ENCODE data around the gene ADCY10. TPM values are rescaled to one million over a fixed set of nuclear protein-coding genes. Genes with fewer than 3 reads are reported as not detected.

The ADCY10 gene, protein sequence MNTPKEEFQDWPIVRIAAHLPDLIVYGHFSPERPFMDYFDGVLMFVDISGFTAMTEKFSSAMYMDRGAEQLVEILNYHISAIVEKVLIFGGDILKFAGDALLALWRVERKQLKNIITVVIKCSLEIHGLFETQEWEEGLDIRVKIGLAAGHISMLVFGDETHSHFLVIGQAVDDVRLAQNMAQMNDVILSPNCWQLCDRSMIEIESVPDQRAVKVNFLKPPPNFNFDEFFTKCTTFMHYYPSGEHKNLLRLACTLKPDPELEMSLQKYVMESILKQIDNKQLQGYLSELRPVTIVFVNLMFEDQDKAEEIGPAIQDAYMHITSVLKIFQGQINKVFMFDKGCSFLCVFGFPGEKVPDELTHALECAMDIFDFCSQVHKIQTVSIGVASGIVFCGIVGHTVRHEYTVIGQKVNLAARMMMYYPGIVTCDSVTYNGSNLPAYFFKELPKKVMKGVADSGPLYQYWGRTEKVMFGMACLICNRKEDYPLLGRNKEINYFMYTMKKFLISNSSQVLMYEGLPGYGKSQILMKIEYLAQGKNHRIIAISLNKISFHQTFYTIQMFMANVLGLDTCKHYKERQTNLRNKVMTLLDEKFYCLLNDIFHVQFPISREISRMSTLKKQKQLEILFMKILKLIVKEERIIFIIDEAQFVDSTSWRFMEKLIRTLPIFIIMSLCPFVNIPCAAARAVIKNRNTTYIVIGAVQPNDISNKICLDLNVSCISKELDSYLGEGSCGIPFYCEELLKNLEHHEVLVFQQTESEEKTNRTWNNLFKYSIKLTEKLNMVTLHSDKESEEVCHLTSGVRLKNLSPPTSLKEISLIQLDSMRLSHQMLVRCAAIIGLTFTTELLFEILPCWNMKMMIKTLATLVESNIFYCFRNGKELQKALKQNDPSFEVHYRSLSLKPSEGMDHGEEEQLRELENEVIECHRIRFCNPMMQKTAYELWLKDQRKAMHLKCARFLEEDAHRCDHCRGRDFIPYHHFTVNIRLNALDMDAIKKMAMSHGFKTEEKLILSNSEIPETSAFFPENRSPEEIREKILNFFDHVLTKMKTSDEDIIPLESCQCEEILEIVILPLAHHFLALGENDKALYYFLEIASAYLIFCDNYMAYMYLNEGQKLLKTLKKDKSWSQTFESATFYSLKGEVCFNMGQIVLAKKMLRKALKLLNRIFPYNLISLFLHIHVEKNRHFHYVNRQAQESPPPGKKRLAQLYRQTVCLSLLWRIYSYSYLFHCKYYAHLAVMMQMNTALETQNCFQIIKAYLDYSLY (N-terminal part only)
- 1 to 10 TPM in 1 of 2 donors, under 1 TPM in 1; 0.99 to 1.4 TPM for total RNA-seq
- 0 to 0.90 reads per million in 2 donors for total RNA-seq

DNA sequence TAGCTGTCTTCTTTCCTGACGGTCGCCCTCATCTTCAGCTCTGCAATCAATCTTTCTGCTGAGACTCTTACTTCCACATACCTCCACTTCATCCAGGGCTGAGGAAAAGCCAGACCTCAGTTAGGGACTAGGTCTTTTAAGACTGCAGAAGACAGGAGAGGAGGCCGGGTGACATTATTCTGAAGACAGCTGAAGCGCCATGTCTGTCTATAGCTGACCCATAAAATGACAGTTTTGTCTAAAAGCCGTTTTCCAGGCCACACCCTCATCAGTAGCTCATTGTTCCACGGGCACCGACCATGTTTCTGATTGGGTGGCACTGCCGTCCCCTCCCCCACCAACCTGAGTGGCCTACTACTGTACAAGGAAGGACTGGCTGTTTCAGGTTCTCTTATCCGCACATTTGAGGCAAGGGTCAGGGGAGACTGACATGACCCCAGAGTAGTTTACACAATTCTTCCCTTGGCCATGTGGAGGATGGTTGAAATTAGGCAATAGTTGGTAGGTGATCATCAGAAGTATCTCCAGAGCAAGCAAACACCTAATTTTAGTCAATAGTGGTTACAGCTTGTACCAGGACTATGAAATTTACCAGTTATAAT is at the start of gene ADCY10:
Gene ADCY10 (minus strand): TSS at position 240 of the 602 bp plus-strand sequence. CDS start 8,994 bp downstream, outside the sequence.
- Mint-ChIP-seq H3K36me3 (ENCODE audit: low read depth) (peaks cover 4% of the 10 kb centered on the region), H3K27ac (peak within 1 kb of the TSS; percentile 34)

DNA sequence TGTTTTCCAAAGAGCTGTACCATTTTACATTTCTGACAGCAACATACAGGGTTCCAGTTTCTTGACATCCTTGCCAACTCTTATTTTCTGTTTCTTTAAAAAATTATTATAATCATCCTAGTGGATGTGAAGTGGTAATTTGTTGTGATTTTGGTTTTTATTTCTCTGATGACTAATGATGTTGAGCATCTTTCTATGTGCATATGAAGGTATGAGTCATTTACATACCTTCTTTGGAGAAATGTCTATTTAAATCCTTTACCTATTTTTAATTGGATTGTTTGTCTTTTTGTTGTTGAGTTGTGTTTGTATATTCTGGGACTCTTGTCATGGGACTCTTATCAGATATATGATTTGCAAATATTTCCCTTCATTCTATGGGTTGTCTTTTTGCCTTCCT is 43.8 kb upstream of the ADCY10 start:
- no peaks in the 10 kb centered on the region for H3K9me3 ChIP-seq (ENCODE audit: control insufficient read depth, low read length, poor library complexity, severe bottlenecking)
- DNase-seq (no peak), ATAC-seq (no peak)
- peaks cover 6% of the 10 kb centered on the region for H3K36me3 Mint-ChIP-seq (ENCODE audit: low read depth)
- H3K4me1 Mint-ChIP-seq: peaks cover 14% of the 10 kb centered on the region
- peak overlapping the region; percentile 9 for H3K27ac Mint-ChIP-seq
- H3K27me3 Mint-ChIP-seq: no peaks in the 10 kb centered on the region
- no peak overlapping the region for H3K4me3 Mint-ChIP-seq

More for the DNA sequence above, at the start of gene ADCY10:
- ATAC-seq: peak; percentile 21
- no peaks in the 10 kb centered on the region for H3K9me3 ChIP-seq (ENCODE audit: control insufficient read depth, low read length, poor library complexity, severe bottlenecking)
- H3K4me3 Mint-ChIP-seq: peak within 1 kb of the TSS; percentile 31
- no peaks in the 10 kb centered on the region for H3K4me1 Mint-ChIP-seq
- H3K27me3 Mint-ChIP-seq: no peaks in the 10 kb centered on the region
- no peak for DNase-seq

DNA sequence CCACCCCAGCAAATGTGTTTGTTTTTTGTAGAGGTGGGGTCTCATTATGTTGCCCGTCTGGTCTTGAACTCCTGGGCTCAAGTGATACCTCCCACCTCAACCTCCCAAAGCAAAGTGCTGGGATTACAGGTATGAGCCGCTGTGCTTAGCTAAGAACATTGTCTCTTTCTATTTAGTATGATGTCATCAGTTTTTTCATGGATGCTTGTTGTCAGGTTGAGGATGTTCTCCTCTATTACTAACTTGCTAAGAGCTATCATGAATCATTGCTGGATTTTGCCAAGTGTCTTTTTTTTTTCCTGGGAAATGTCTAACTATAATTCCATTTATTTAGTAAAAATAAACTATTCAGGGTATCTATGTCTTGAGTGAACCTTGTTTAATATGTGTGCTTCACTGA is 42.0 kb upstream of the ADCY10 start:
- Mint-ChIP-seq H3K27me3 (no peaks in the 10 kb centered on the region), H3K36me3 (ENCODE audit: low read depth) (peaks cover 7% of the 10 kb centered on the region), H3K4me3 (no peak overlapping the region), H3K27ac (no peak overlapping the region), H3K4me1 (peaks cover 19% of the 10 kb centered on the region)
- no peak for DNase-seq
- no peak for ATAC-seq
- no peaks in the 10 kb centered on the region for H3K9me3 ChIP-seq (ENCODE audit: control insufficient read depth, low read length, poor library complexity, severe bottlenecking)

DNA sequence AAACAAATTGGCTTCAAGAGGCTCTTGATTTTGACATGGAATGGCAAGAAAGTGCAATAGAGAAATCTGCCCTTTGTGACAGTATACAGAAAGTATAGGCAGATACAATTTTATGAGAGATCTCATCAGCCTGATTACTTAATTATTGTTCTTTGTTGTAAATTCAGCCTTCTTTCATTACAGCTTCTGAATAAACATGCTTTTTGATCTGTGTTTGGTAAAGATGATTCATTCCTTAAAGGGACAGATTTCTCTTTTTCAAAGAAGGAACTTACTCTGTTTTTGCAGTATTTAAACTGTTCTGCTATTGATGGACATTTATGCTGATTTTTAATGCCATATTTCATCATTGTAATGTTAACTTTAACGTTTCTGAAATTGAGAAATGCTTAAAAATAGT is 36.6 kb upstream of the ADCY10 start:
- no peaks in the 10 kb centered on the region for H3K9me3 ChIP-seq (ENCODE audit: control insufficient read depth, low read length, poor library complexity, severe bottlenecking)
- DNase-seq: no peak
- no peak overlapping the region for H3K27ac Mint-ChIP-seq
- no peaks in the 10 kb centered on the region for H3K27me3 Mint-ChIP-seq
- peaks cover 7% of the 10 kb centered on the region for H3K36me3 Mint-ChIP-seq (ENCODE audit: low read depth)
- no peak for ATAC-seq
- peaks cover 34% of the 10 kb centered on the region for H3K4me1 Mint-ChIP-seq
- H3K4me3 Mint-ChIP-seq: no peak overlapping the region

DNA sequence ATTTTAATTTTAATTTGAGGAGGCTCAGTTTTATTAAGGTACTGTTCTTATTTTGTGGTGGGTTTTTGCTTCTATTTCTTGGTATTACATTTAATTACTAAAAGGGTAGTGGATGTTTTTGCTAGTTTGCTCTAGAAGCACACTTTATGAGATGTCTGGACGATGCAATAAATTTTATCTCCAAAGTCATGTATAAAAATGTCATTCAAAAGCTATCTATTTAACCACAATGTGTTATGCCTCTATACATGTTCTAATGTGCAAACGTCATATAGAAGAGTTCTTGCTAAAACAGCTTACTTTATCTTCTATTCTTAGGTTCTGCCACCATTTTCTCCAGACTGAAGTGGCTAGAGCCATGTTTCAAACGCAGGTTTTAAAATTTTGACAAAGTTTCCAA is 35.9 kb upstream of the ADCY10 start:
- Mint-ChIP-seq H3K4me3 (no peak overlapping the region), H3K27me3 (no peaks in the 10 kb centered on the region), H3K27ac (no peak overlapping the region), H3K4me1 (peaks cover 38% of the 10 kb centered on the region), H3K36me3 (ENCODE audit: low read depth) (peaks cover 7% of the 10 kb centered on the region)
- DNase-seq (no peak), ATAC-seq (no peak)
- H3K9me3 ChIP-seq (ENCODE audit: control insufficient read depth, low read length, poor library complexity, severe bottlenecking): no peaks in the 10 kb centered on the region

DNA sequence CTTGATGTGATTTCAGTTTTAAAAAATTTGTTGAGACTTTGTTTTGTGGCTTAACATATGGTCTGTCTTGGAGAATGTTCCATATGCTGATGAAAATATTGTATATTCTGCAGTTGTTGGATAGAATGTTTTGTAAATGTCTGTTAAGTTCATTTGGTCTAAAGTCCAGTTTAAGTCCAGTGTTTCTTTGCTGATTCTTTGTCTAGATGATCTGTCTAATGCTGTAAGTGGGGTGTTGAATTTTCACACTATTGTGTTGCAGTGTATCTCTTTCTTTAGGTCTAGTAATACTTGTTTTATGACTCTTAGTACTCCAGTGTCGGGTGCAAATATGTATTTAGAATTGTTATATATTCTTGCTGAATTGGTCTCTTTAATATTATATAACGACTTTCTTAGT is 33.8 kb upstream of the ADCY10 start:
- Mint-ChIP-seq H3K4me1 (peaks cover 43% of the 10 kb centered on the region), H3K4me3 (no peak overlapping the region), H3K27me3 (no peaks in the 10 kb centered on the region), H3K36me3 (ENCODE audit: low read depth) (peaks cover 4% of the 10 kb centered on the region), H3K27ac (peak overlapping the region; percentile 51)
- DNase-seq (no peak), ATAC-seq (no peak)
- no peaks in the 10 kb centered on the region for H3K9me3 ChIP-seq (ENCODE audit: control insufficient read depth, low read length, poor library complexity, severe bottlenecking)

DNA sequence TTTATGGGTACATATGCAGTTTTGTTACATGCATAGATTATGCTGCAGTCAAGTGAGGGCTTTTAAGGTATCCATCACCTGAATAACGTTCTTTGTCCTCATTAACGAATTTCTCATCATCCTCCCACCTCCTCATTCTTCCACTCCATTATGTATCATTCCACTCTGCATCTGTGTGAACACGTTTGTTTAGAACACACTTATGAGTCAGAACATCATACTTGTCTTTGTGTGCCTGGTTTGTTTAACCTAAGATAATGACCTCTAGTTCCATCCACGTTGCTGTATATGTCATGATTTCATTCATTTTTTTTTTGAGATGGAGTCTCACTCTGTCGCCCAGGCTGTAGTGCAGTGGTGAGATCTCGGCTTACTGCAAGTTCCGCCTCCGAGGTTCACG is 29.6 kb upstream of the ADCY10 start:
- H3K4me1 Mint-ChIP-seq: peaks cover 30% of the 10 kb centered on the region
- no peak overlapping the region for H3K4me3 Mint-ChIP-seq
- ATAC-seq (no peak), DNase-seq (no peak)
- H3K36me3 Mint-ChIP-seq (ENCODE audit: low read depth): no peaks in the 10 kb centered on the region
- H3K27ac Mint-ChIP-seq: no peak overlapping the region
- no peaks in the 10 kb centered on the region for H3K9me3 ChIP-seq (ENCODE audit: control insufficient read depth, low read length, poor library complexity, severe bottlenecking)
- H3K27me3 Mint-ChIP-seq: no peaks in the 10 kb centered on the region

DNA sequence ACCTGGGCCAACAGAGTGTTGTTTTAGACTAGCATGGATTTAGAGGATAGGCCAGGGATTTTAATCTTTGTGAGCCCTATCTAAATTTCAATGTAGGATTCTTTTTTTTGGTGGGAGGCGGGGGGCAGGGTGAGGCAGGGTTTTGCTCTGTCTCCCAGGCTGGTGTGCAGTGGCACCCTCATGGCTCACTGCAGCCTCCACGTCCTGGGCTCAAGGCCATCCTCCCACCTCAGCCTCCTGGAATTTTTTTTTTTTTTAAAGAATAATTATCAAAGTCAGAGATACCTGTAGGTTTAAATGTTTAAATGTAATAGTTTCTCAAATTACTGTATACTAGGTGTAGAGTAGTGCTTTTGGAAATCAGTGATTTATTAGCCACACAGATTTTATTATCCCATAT is 26.3 kb upstream of the ADCY10 start:
- DNase-seq: no peak
- no peak for ATAC-seq
- Mint-ChIP-seq H3K27me3 (no peaks in the 10 kb centered on the region), H3K36me3 (ENCODE audit: low read depth) (no peaks in the 10 kb centered on the region), H3K4me3 (no peak overlapping the region), H3K4me1 (peaks cover 24% of the 10 kb centered on the region), H3K27ac (no peak overlapping the region)
- H3K9me3 ChIP-seq (ENCODE audit: control insufficient read depth, low read length, poor library complexity, severe bottlenecking): no peaks in the 10 kb centered on the region

DNA sequence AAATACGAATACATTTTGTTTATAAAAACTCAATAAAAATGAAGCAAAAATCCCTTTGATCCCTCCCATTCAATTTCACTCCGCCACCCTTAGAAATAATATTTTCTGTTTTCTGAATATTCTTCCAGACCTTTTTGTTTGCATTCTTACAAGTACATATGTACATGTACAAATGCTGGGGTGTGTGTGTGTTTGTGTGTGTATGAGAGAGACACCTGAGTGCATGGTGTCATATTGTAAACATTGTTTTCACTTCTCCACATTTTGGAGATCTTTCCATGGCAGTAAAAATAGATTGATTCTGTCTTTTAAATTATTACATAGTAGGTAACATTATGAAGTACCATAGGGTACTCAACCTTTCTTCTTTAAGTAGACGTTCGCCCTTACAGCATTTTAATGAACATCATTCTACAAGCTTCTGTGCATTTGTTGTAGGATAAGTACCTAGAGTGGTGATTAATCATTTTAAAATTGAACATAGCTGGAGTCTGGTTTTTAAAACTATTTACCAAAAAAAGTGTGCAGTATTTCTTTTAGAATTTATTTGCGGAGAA is 24.2 kb upstream of the ADCY10 start:
- peak overlapping the region; percentile 99 for H3K27ac Mint-ChIP-seq
- H3K4me1 Mint-ChIP-seq: peaks cover 29% of the 10 kb centered on the region
- DNase-seq (no peak), ATAC-seq (no peak)
- no peaks in the 10 kb centered on the region for H3K36me3 Mint-ChIP-seq (ENCODE audit: low read depth)
- no peaks in the 10 kb centered on the region for H3K27me3 Mint-ChIP-seq
- H3K9me3 ChIP-seq (ENCODE audit: control insufficient read depth, low read length, poor library complexity, severe bottlenecking): no peaks in the 10 kb centered on the region
- H3K4me3 Mint-ChIP-seq: peak overlapping the region; percentile 100

DNA sequence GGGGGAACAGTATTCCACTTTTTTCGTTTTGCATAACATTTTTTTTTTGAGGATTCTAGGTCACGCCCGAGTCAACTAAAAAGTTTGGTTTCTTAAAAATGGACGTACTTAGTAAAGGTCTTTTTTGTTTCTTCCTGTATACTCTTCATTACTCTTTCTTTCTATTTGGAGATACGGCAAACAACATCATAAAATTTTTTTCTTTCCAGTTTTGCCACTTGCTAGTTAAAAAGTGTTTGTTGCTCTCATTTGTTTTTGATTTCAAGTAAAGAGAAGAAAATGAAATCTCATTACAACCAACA is 23.7 kb upstream of the ADCY10 start:
- no peak for DNase-seq
- Mint-ChIP-seq H3K4me1 (peaks cover 29% of the 10 kb centered on the region), H3K36me3 (ENCODE audit: low read depth) (no peaks in the 10 kb centered on the region)

DNA sequence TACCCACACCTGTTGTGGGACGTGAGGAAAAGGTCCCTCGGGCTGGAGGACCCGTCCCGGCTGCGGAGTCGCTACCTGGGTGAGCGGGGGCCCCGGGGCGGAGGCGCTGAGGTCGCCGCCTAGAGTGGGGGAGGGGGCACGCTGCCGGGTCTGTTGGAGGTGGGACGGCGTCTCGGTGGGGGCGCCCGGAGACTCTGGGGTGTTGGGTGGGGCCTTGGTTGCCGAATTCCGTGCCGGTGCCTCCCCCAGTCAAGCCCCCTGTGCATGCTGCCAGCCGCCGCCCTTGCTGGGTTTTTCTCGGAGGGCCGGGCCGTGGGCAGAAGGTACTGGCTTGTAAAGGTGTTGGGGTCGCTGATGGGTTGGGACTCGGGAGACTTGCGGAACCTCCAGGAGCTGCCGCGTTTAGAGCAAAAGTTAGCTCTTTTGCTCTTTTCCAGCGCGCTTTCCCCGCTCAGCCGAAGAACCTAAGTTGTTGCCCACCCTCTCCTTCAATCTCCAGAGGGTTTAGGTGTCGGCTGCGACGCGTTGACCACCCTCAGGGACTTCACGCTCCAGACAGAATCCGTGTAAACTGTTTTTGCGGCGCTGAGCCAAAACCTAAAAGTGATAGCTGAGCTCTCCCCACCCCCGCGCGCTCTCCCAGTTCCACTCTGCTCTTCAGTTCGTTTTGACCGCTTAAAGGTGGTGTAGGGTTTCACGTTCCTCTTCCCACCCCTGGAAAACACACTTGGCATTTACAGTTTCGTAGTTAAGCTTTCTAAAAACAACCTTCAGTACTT is 23.2 kb upstream of the ADCY10 start, which contains the start of gene MPC2:
Gene MPC2 (minus strand): TSS at position 143 of the 779 bp plus-strand sequence. CDS start 1,231 bp downstream, outside the sequence.
- H3K27ac Mint-ChIP-seq: peak within 1 kb of the TSS; percentile 99
- H3K36me3 Mint-ChIP-seq (ENCODE audit: low read depth): no peaks in the 10 kb centered on the region
- peaks cover 31% of the 10 kb centered on the region for H3K4me1 Mint-ChIP-seq
- peak; percentile 52 to 61 (median 58) for DNase-seq
- no peaks in the 10 kb centered on the region for H3K27me3 Mint-ChIP-seq
- peak; percentile 8 for ATAC-seq
- no peaks in the 10 kb centered on the region for H3K9me3 ChIP-seq (ENCODE audit: control insufficient read depth, low read length, poor library complexity, severe bottlenecking)
- peak within 1 kb of the TSS; percentile 100 for H3K4me3 Mint-ChIP-seq

More for the DNA sequence above, 23.7 kb upstream of the ADCY10 start:
- Mint-ChIP-seq H3K27me3 (no peaks in the 10 kb centered on the region), H3K27ac (peak overlapping the region; percentile 99), H3K4me3 (peak overlapping the region; percentile 100)
- H3K9me3 ChIP-seq (ENCODE audit: control insufficient read depth, low read length, poor library complexity, severe bottlenecking): no peaks in the 10 kb centered on the region
- ATAC-seq: no peak
